GM12878 (cell line): ENCODE measurements around the gene MED6. TPM values are rescaled to one million over a fixed set of nuclear protein-coding genes. Genes with fewer than 3 reads are reported as not detected.

Source experiments
- ATAC-seq: fragments of 200-7000 bp; cut with Tn5 transposase; 3 replicates; pipeline ENCODE4 v1.9.1; 2020; ENCODE audit warnings: mild to moderate bottlenecking, moderate library complexity
- BruUV-seq: library from RNA; stranded (reverse); fragments of 400-500 nt; replicated peaks from 2 replicates; lab custom pipeline; 2021; lab: Mats Ljungman, UMichigan
- CTCF ChIA-PET: fragments of 300-600 bp; sonication (Branson Sonifier 250); formaldehyde crosslinking; extraction: SDS; loops from one replicate; lab custom pipeline; 2021; ENCODE audit warnings: inconsistent platforms; lab: Yijun Ruan, JAX
- POLR2A ChIA-PET: fragments of 350-600 bp; formaldehyde crosslinking; extraction: SDS; loops from one replicate; lab custom pipeline; 2021; ENCODE audit warnings: inconsistent platforms; lab: Charles Lee
- RAD21 ChIA-PET: fragments of 300-600 bp; sonication (Branson Sonifier 250); formaldehyde crosslinking; loops from one replicate; lab custom pipeline; 2023; ENCODE audit warnings: antibody characterized with exemption; ENCODE audit not compliant: unreplicated experiment; lab: Charles Lee
- SMC1A ChIA-PET: fragments of 300-600 bp; sonication (Branson Sonifier 250); formaldehyde crosslinking; loops from one replicate; lab custom pipeline; 2023; ENCODE audit not compliant: unreplicated experiment, uncharacterized antibody; lab: Charles Lee
- DNase-seq: peaks from one replicate; pipeline ENCODE4 v3.0.0-alpha.2; 2011; ENCODE audit warnings: low read depth, low spot score
- FAIRE-seq: peaks from 3 replicates; lab custom pipeline; 2011; peaks lifted over from hg19 to GRCh38; lab: Jason Lieb, UNC
- H2AFZ ChIP-seq: 2 replicates; pipeline ENCODE4 v1.6.0; 2011; ENCODE audit warnings: low read depth, low read length, control low read depth; ENCODE audit not compliant: control insufficient read depth
- H3K27ac ChIP-seq: 2 replicates; pipeline ENCODE4 v1.5.1; 2011; ENCODE audit warnings: control low read depth; ENCODE audit not compliant: control insufficient read depth, insufficient read depth
- H3K27me3 ChIP-seq, 2 experiments: replicated peaks in 1 of 2; 2 replicates each; pipeline versions ENCODE4 v1.6.0 to v1.6.1; 2011; ENCODE audit warnings: low read length in 1 of 2; ENCODE audit not compliant: control insufficient read depth in 2 of 2, insufficient read depth in 2 of 2
- H3K36me3 ChIP-seq, 2 experiments: 2 replicates each; pipeline ENCODE4 v1.5.1; 2011; ENCODE audit warnings: low read length in 1 of 2; ENCODE audit not compliant: control insufficient read depth in 2 of 2, insufficient read depth in 2 of 2
- H3K4me1 ChIP-seq: 2 replicates; pipeline ENCODE4 v1.6.1; 2011; ENCODE audit warnings: mild to moderate bottlenecking, low read length, moderate library complexity, mixed read lengths; ENCODE audit not compliant: control insufficient read depth, insufficient read depth
- H3K4me2 ChIP-seq: 2 replicates; pipeline ENCODE4 v1.6.0; 2011; ENCODE audit warnings: control low read depth; ENCODE audit not compliant: control insufficient read depth, insufficient read depth
- H3K4me3 ChIP-seq: fragments of 200-600 bp; sonication (generic); 2 replicates; pipeline ENCODE4 v1.5.1; 2016
- H3K79me2 ChIP-seq: 2 replicates; pipeline ENCODE4 v1.6.0; 2011; ENCODE audit warnings: low read length; ENCODE audit not compliant: control insufficient read depth, insufficient read depth
- H3K9ac ChIP-seq: 2 replicates; pipeline ENCODE4 v1.8.0; 2011; ENCODE audit warnings: low read length, control low read depth, mixed read lengths; ENCODE audit not compliant: control insufficient read depth, insufficient read depth
- H3K9me3 ChIP-seq: replicated peaks from 3 replicates; pipeline ENCODE4 v1.5.1; 2011; ENCODE audit warnings: mild to moderate bottlenecking, low read length; ENCODE audit not compliant: control insufficient read depth, insufficient read depth
- H4K20me1 ChIP-seq: 2 replicates; pipeline ENCODE4 v1.6.0; 2011; ENCODE audit not compliant: control insufficient read depth, insufficient read depth
- BCL11A ChIP-seq: IDR thresholded peaks from 2 replicates; pipeline ENCODE4 v1.6.1; 2011; ENCODE audit warnings: low read depth, low read length
- CBX5 ChIP-seq: sonication (generic); IDR thresholded peaks from 2 replicates; pipeline ENCODE4 v1.6.1; 2016; ENCODE audit warnings: low read depth, moderate library complexity, mild to moderate bottlenecking, inconsistent platforms
- CTCF ChIP-seq, 3 experiments: IDR thresholded peaks in 2 of 3; conservative IDR thresholded peaks in 1 of 3; 2 replicates each; pipeline ENCODE4 v1.5.1; 2011; ENCODE audit warnings: low read depth in 3 of 3, low read length in 3 of 3, mild to moderate bottlenecking in 3 of 3, control low read depth in 2 of 3, moderate library complexity in 2 of 3, inconsistent platforms in 1 of 3, mixed read lengths in 1 of 3; ENCODE audit not compliant: control insufficient read depth in 2 of 3, insufficient read depth in 1 of 3; ENCODE audit errors: extremely low read depth in 1 of 3
- ELK1 ChIP-seq: IDR thresholded peaks from 2 replicates; pipeline ENCODE4 v1.6.1; 2012; ENCODE audit warnings: low read depth, low read length, improper control_type of control experiment
- HDAC2 ChIP-seq: fragments of 200-600 bp; sonication (generic); IDR thresholded peaks from 2 replicates; pipeline ENCODE4 v1.6.1; 2017
- HDGF ChIP-seq: fragments of 450-650 bp; IDR thresholded peaks from 2 replicates; pipeline ENCODE4 v1.6.1; 2016; ENCODE audit warnings: antibody characterized with exemption
- NBN ChIP-seq: fragments of 450-650 bp; IDR thresholded peaks from 2 replicates; pipeline ENCODE4 v1.6.1; 2016
- NFYB ChIP-seq: IDR thresholded peaks from 2 replicates; pipeline ENCODE4 v1.6.1; 2011; ENCODE audit warnings: low read depth, mild to moderate bottlenecking, low read length, improper control_type of control experiment, moderate library complexity; ENCODE audit not compliant: insufficient read depth
- PML ChIP-seq: IDR thresholded peaks from 2 replicates; pipeline ENCODE4 v1.6.1; 2012; ENCODE audit warnings: low read length, inconsistent platforms
- POLR2AphosphoS2 ChIP-seq: IDR thresholded peaks from 2 replicates; pipeline ENCODE4 v1.6.1; 2011; ENCODE audit warnings: low read depth, mild to moderate bottlenecking, low read length, improper control_type of control experiment, moderate library complexity
- RAD21 ChIP-seq: IDR thresholded peaks from 2 replicates; pipeline ENCODE4 v1.6.1; 2011; ENCODE audit warnings: mild to moderate bottlenecking, low read depth, low read length, moderate library complexity; ENCODE audit not compliant: insufficient read depth
- TCF12 ChIP-seq: IDR thresholded peaks from 2 replicates; pipeline ENCODE4 v1.6.1; 2011; ENCODE audit warnings: low read depth, mild to moderate bottlenecking, low read length
- ZNF687 ChIP-seq: fragments of 450-650 bp; IDR thresholded peaks from 2 replicates; pipeline ENCODE4 v1.6.1; 2017; ENCODE audit warnings: mild to moderate bottlenecking, moderate library complexity
- WGBS: methylation state at CpG from one replicate; pipeline ENCODE4 v1.1.6; 2016; ENCODE audit warnings: low lambda C conversion rate; ENCODE audit not compliant: insufficient replicate concordance, insufficient coverage; ENCODE audit errors: missing lambda C conversion rate; 5-methylcytosine and 5-hydroxymethylcytosine counted together
- in situ Hi-C: fragments of 300-500 bp; cut with MboI; formaldehyde crosslinking; loops from 9 replicates; pipeline ENCODE4 v1.14.3; 2018; ENCODE audit warnings: mixed read lengths
- intact Hi-C: fragments of 100-400 bp; cut with micrococcal nuclease; formaldehyde crosslinking; loops from one replicate; pipeline ENCODE4 v1.14.2; 2022; ENCODE audit not compliant: unreplicated experiment
- polyA plus RNA-seq, 11 experiments: library from polyadenylated mRNA; depleted of rRNA in 4 of 11; unstranded in 6 of 11; stranded (reverse) in 5 of 11; fragments of >200 nt; fragmentation: Nextera tagmentation in 4 of 11; fragmentation: Illumina TruSeq in 1 of 11; extraction: Ambion mirVana in 4 of 11; extraction: Trizol in 1 of 11; gene quantifications; 1 replicate in 1 of 11; 2 replicates in 10 of 11; pipeline versions ENCODE4 v1.2.1 to v1.2.3, GENCODE V29; 2011 to 2016; ENCODE audit warnings: inconsistent platforms in 2 of 11, missing spikeins in 2 of 11, low read depth in 1 of 11
- total RNA-seq, 4 experiments: library from RNA; depleted of rRNA in 3 of 4; stranded (reverse); fragments of >200 nt in 3 of 4; fragmentation: Illumina TruSeq in 1 of 4; extraction: Trizol in 1 of 4; gene quantifications; 2 replicates each; pipeline versions ENCODE4 v1.2.1 to v1.2.3, GENCODE V29; 2013 to 2021
- TF ChIP-seq, protein P1 (sequence below): fragments of 450-650 bp; IDR thresholded peaks from 2 replicates; pipeline ENCODE4 v1.6.1; 2017; ENCODE audit warnings: borderline replicate concordance
- TF ChIP-seq, protein P2 (sequence below): IDR thresholded peaks from 2 replicates; pipeline ENCODE4 v1.6.1; 2011; ENCODE audit warnings: low read depth, low read length, improper control_type of control experiment, borderline replicate concordance

MED6 gene
- total and polyA plus RNA-seq, 10 of the 15 experiments (the other 5 are each of a cell fraction or from before 2014, with no cell fraction given): 29.2 to 74.9 (median 46.2) TPM

DNA sequence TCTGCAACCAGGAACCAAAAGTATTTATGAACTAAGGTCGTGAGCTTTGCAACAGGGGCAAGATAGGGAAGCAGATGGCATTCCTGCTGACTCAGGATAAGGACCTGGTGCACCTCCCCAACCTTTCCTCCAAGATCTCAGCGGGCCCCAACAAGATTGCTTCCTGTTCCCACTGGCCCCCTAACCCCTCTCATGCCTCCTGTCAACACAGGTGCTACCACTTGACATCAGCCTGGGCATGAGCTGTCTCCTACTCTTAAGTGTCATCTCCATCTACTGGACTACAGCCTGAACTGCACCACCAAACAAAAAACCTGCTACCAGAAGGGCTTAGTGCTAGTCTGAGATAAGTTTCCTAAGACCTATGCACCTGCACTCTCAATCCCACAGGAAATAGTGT is 32.7 kb downstream of the MED6 start:
- RAD21 ChIA-PET: interaction anchor here (0.6 to 0.8 kb wide), 2 partner anchors 187 to 250 kb away, joined by 3 read pairs; no protein-coding TSS in a partner anchor
- POLR2A ChIA-PET: no interaction called here
- TF ChIP-seq, protein P1, sequence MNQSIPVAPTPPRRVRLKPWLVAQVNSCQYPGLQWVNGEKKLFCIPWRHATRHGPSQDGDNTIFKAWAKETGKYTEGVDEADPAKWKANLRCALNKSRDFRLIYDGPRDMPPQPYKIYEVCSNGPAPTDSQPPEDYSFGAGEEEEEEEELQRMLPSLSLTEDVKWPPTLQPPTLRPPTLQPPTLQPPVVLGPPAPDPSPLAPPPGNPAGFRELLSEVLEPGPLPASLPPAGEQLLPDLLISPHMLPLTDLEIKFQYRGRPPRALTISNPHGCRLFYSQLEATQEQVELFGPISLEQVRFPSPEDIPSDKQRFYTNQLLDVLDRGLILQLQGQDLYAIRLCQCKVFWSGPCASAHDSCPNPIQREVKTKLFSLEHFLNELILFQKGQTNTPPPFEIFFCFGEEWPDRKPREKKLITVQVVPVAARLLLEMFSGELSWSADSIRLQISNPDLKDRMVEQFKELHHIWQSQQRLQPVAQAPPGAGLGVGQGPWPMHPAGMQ: no peak
- TF ChIP-seq TCF12 (no peak), CTCF (IDR thresholded peaks at IDR 0.05 in 2 of 3, conservative IDR thresholded peaks at IDR 0.05 in 1 of 3; ENCODE audit: control insufficient read depth in 2 of 3, extremely low read depth in 1 of 3, insufficient read depth in 1 of 3, low read depth in 3 of 3, low read length in 3 of 3) (peak; percentile 57 to 64 (median 58)), PML (no peak), NFYB (no peak), HDAC2 (no peak), NBN (no peak), HDGF (no peak), POLR2AphosphoS2 (no peak), RAD21 (peak; percentile 73), BCL11A (no peak), ELK1 (no peak), ZNF687 (no peak), CBX5 (no peak)
- TF ChIP-seq, protein P2, sequence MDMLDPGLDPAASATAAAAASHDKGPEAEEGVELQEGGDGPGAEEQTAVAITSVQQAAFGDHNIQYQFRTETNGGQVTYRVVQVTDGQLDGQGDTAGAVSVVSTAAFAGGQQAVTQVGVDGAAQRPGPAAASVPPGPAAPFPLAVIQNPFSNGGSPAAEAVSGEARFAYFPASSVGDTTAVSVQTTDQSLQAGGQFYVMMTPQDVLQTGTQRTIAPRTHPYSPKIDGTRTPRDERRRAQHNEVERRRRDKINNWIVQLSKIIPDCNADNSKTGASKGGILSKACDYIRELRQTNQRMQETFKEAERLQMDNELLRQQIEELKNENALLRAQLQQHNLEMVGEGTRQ: no peak

More for the DNA sequence above, 32.7 kb downstream of the MED6 start:
- Histone ChIP-seq H2AFZ (no peak overlapping the region), H3K9me3 (peaks cover 2% of the 10 kb centered on the region; the same call in 2 of the 3 replicates), H3K9ac (no peak overlapping the region), H3K4me2 (no peak overlapping the region), H3K4me3 (no peak overlapping the region), H3K27me3 (no peaks in the 10 kb centered on the region), H3K36me3 (peaks cover 3 to 4% of the 10 kb centered on the region in 2 experiments; a peak in 2 of 4 replicates), H3K27ac (no peak overlapping the region), H3K79me2 (no peaks in the 10 kb centered on the region), H4K20me1 (no peaks in the 10 kb centered on the region), H3K4me1 (no peaks in the 10 kb centered on the region)
- WGBS: 46% methylated on average over 2 of the region's 2 CpGs
- intact Hi-C loops (loop anchor here (1.0 to 2.0 kb wide), 2 partner anchors 249 to 480 kb away; no protein-coding TSS in a partner anchor), in situ Hi-C loops (no loop called here)
- ChIA-PET SMC1A (interaction anchor here (0.6 to 1.3 kb wide), 4 partner anchors 146 to 750 kb away, joined by 3 to 4 read pairs (median 3); no protein-coding TSS in a partner anchor), CTCF (interaction anchor here (0.7 to 1.6 kb wide), 6 partner anchors 18 to 1976 kb away, joined by 3 to 5 read pairs (median 3); no protein-coding TSS in a partner anchor)
- FAIRE-seq (peak; percentile 64), DNase-seq (no peak), ATAC-seq (peak; percentile 94)
- no TSS peak for BruUV-seq
